Transverse colon (tissue), 4 donors: Measurements from ENCODE around the gene LGSN. TPM values are rescaled to one million over a fixed set of nuclear protein-coding genes. Genes with fewer than 3 reads are reported as not detected.

Experiments
- DNase-seq: peaks from one replicate; pipeline ENCODE4 v3.0.0-alpha.2; 2019
- H3K27ac ChIP-seq, 4 donors: fragments of 200-600 bp; sonication (generic); 2 replicates each; pipeline ENCODE4 v1.5.1; 2016 to 2018; ENCODE audit warnings: inconsistent platforms in 4 of 4
- H3K27me3 ChIP-seq: fragments of 200-600 bp; sonication (generic); 2 replicates; pipeline ENCODE4 v1.5.1; 2017; ENCODE audit warnings: inconsistent platforms
- H3K36me3 ChIP-seq, 4 donors: fragments of 200-600 bp; sonication (generic); 2 replicates each; pipeline ENCODE4 v1.5.1; 2017 to 2019; ENCODE audit warnings: inconsistent platforms in 4 of 4
- H3K4me1 ChIP-seq, 4 donors: fragments of 200-600 bp; sonication (generic); 2 replicates each; pipeline ENCODE4 v1.5.1; 2017 to 2020; ENCODE audit warnings: inconsistent platforms in 4 of 4
- H3K4me3 ChIP-seq, 4 donors: fragments of 200-600 bp; sonication (generic); 1 replicate in 1 of 4; 2 replicates in 3 of 4; pipeline versions ENCODE4 v1.5.1 to v1.6.1; 2017 to 2019; ENCODE audit warnings: inconsistent platforms in 4 of 4
- H3K9me3 ChIP-seq, 2 donors: fragments of 200-600 bp; sonication (generic); 2 replicates each; pipeline ENCODE4 v1.5.1; 2017 to 2019; ENCODE audit warnings: inconsistent platforms in 2 of 2
- CTCF ChIP-seq, 5 experiments: fragments of 200-600 bp in 3 of 5; fragments of 450-650 bp in 2 of 5; sonication (generic) in 3 of 5; IDR thresholded peaks; 1 replicate in 2 of 5; 2 replicates in 3 of 5; pipeline ENCODE4 v1.5.1; 2016 to 2017; ENCODE audit warnings: antibody characterized with exemption in 5 of 5, inconsistent platforms in 3 of 5, mild to moderate bottlenecking in 2 of 5, moderate library complexity in 1 of 5
- EP300 ChIP-seq: sonication (generic); formaldehyde crosslinking; IDR thresholded peaks from one replicate; pipeline ENCODE4 v1.6.1; 2017; ENCODE audit warnings: antibody characterized with exemption, low read depth
- POLR2A ChIP-seq: fragments of 450-650 bp; IDR thresholded peaks from one replicate; pipeline ENCODE4 v1.6.1; 2016; ENCODE audit warnings: antibody characterized with exemption, mild to moderate bottlenecking, moderate library complexity
- POLR2AphosphoS5 ChIP-seq, 3 donors: sonication (generic); formaldehyde crosslinking; IDR thresholded peaks; one replicate each; pipeline ENCODE4 v1.6.1; 2016; ENCODE audit warnings: antibody characterized with exemption in 3 of 3
- WGBS, 2 donors: methylation state at CpG; one replicate each; pipeline ENCODE4 v1.1.5; 2018; ENCODE audit warnings: low coverage in 1 of 2; 5-methylcytosine and 5-hydroxymethylcytosine counted together
- in situ Hi-C, 4 donors: fragments of 200-750 bp; cut with MboI; loops; one replicate each; pipeline versions ENCODE4 v1.15.0 to v1.15.1; 2017; ENCODE audit warnings: low sequenced_read_pairs in 3 of 4, low pct_ligation_motif_present in 1 of 4, low pct_unique_long_range_greater_than_20kb in 1 of 4
- intact Hi-C: fragments of 100-400 bp; cut with DNase I; formaldehyde crosslinking; loops from one replicate; pipeline ENCODE4 v1.15.1; 2023; ENCODE audit warnings: low total_unique reads
- total RNA-seq, 4 donors: library from RNA; depleted of rRNA; stranded (reverse); fragments of >200 nt; gene quantifications; one replicate each; pipeline ENCODE4 v1.1.0, GENCODE V29; 2016

Gene LGSN
- total RNA-seq, 4 donors from 2014 or later: 0.32 to 2.4 TPM; not detected in 2

GRCh38 chr6:63313111-63313510 lies 6.7 kb downstream of the LGSN start:
- no peaks in the 10 kb centered on the region for H3K4me1 ChIP-seq
- in situ Hi-C loops (loop anchor here in 1 of 4 donors (25.0 kb wide), 1 partner anchor 449 kb away; no protein-coding TSS in a partner anchor), intact Hi-C loops (no loop called here)
- H3K4me3 ChIP-seq: no peak overlapping the region
- TF ChIP-seq POLR2A: no peak
- TF ChIP-seq EP300: no peak
- no peaks in the 10 kb centered on the region for H3K9me3 ChIP-seq
- no peak overlapping the region for H3K27ac ChIP-seq
- DNase-seq: no peak
- no peaks in the 10 kb centered on the region for H3K27me3 ChIP-seq
- no peaks in the 10 kb centered on the region for H3K36me3 ChIP-seq
- 94% methylated on average over 2 of the region's 2 CpGs for WGBS, 2 donors

- in situ Hi-C loops: loop anchor here in 1 of 4 donors (25.0 kb wide), 1 partner anchor 455 kb away; no protein-coding TSS in a partner anchor
- Histone ChIP-seq H3K4me3 (no peak overlapping the region), H3K27me3 (no peaks in the 10 kb centered on the region), H3K27ac (peak overlapping the region in 2 of 4 donors; percentile 71 to 78), H3K36me3 (no peaks in the 10 kb centered on the region), H3K4me1 (peaks cover 0 to 34% (median 18%) of the 10 kb centered on the region in 4 donors), H3K9me3 (no peaks in the 10 kb centered on the region)
- 75 to 82% methylated on average over 2 to 3 of the region's 3 CpGs for WGBS, 2 donors
- intact Hi-C loops: no loop called here
- TF ChIP-seq POLR2A: no peak
- TF ChIP-seq CTCF (IDR thresholded peaks at IDR 0.05): peak in 3 of 5 experiments; percentile 12 to 24 (median 23)
- DNase-seq: no peak
These were observed 12.1 kb downstream of the LGSN start for GRCh38 chr6:63307581-63308246.

- in situ Hi-C loops (loop anchor here in 1 of 4 donors (25.0 kb wide), 1 partner anchor 456 kb away; no protein-coding TSS in a partner anchor), intact Hi-C loops (no loop called here)
- Histone ChIP-seq H3K9me3 (no peaks in the 10 kb centered on the region), H3K4me3 (no peak overlapping the region), H3K36me3 (no peaks in the 10 kb centered on the region), H3K4me1 (peaks cover 0 to 34% (median 18%) of the 10 kb centered on the region in 4 donors), H3K27ac (peak overlapping the region; percentile 57 to 78 (median 65)), H3K27me3 (no peaks in the 10 kb centered on the region)
- DNase-seq: peak; percentile 29
- TF ChIP-seq POLR2A (no peak), CTCF (IDR thresholded peaks at IDR 0.05) (no peak), POLR2AphosphoS5 (IDR thresholded peaks at IDR 0.05) (peak in 2 of 3 donors; percentile 16 to 36), EP300 (no peak)
- WGBS, 2 donors: 61 to 71% methylated on average over 3 of the region's 3 CpGs
These were observed 13.4 kb downstream of the LGSN start for GRCh38 chr6:63306420-63306819.

GRCh38 chr6:63305277-63305676 lies 14.5 kb downstream of the LGSN start:
- Histone ChIP-seq H3K9me3 (peaks cover 0 to 2% of the 10 kb centered on the region in 2 donors), H3K4me1 (peaks cover 0 to 34% (median 18%) of the 10 kb centered on the region in 4 donors), H3K4me3 (no peak overlapping the region), H3K27ac (peak overlapping the region; percentile 57 to 78 (median 65)), H3K27me3 (no peaks in the 10 kb centered on the region), H3K36me3 (no peaks in the 10 kb centered on the region)
- WGBS, 2 donors: 51 to 52% methylated on average over 2 of the region's 2 CpGs
- in situ Hi-C loops (loop anchor here in 1 of 4 donors (25.0 kb wide), 1 partner anchor 457 kb away; no protein-coding TSS in a partner anchor), intact Hi-C loops (no loop called here)
- peak; percentile 49 for DNase-seq
- TF ChIP-seq POLR2AphosphoS5 (IDR thresholded peaks at IDR 0.05) (peak in 1 of 3 donors; percentile 23), EP300 (no peak), CTCF (IDR thresholded peaks at IDR 0.05) (no peak), POLR2A (no peak)
